ENCODE results near the gene PRPH2. TPM values are rescaled to one million over a fixed set of nuclear protein-coding genes. Genes with fewer than 3 reads are reported as not detected.

Gene PRPH2
- total RNA-seq, 2 donors from 2014 or later: 0.27 to 3.3 TPM

DNA sequence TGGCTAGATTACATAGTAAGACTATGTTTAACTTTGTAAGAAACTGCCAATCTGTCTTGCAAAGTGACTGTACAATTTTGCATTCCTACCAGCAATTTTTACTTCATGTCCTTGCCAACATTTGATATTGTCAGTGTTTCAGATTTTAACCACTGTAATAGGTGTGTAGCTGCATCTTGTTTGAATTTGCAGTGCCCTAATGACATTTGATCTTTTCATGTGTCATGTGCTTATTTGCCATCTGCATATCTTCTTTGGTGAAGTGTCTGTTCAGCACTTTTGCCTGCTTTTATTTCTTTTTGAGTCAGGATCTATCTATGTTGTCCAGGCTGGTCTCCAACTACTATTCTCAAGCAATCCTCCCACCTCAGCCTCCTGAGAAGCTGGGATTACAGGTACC lies 2.4 kb upstream of the PRPH2 start:
- intact Hi-C loops (cut with DNase I): no loop called here
- TF ChIP-seq POLR2A (IDR thresholded peaks at IDR 0.05): no peak
- TF ChIP-seq, protein P1, sequence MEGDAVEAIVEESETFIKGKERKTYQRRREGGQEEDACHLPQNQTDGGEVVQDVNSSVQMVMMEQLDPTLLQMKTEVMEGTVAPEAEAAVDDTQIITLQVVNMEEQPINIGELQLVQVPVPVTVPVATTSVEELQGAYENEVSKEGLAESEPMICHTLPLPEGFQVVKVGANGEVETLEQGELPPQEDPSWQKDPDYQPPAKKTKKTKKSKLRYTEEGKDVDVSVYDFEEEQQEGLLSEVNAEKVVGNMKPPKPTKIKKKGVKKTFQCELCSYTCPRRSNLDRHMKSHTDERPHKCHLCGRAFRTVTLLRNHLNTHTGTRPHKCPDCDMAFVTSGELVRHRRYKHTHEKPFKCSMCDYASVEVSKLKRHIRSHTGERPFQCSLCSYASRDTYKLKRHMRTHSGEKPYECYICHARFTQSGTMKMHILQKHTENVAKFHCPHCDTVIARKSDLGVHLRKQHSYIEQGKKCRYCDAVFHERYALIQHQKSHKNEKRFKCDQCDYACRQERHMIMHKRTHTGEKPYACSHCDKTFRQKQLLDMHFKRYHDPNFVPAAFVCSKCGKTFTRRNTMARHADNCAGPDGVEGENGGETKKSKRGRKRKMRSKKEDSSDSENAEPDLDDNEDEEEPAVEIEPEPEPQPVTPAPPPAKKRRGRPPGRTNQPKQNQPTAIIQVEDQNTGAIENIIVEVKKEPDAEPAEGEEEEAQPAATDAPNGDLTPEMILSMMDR (IDR thresholded peaks at IDR 0.05): no peak
- TF ChIP-seq POLR2AphosphoS5 (IDR thresholded peaks at IDR 0.05): no peak
- H3K9me3 ChIP-seq: no peaks in the 10 kb centered on the region

DNA sequence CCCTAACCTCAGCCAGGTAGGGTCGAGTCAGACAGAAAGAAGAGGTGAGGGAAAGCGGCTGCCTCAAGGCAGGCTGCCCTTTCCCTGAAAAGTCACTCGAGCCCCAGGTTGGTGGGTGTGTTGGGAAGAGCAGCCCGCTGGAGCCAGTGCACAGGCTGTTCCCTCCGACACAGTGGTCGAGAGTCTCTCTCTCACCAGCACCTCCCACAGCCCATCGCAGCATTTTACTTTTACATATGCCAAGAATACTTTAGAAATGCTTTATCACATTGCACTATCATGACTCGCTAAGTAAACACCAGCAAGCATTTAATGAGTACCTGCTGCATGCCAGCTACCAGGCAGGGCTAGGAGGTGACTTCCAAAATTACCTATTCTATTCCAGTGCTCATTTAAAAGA lies 1.7 kb downstream of the PRPH2 start:
- 69% methylated on average over 8 of the region's 8 CpGs for WGBS
- intact Hi-C loops (cut with DNase I): no loop called here
- Histone ChIP-seq H3K4me1 (replicated peaks) (no peaks in the 10 kb centered on the region), H3K36me3 (no peaks in the 10 kb centered on the region), H3K27ac (no peak overlapping the region), H3K4me3 (no peak overlapping the region), H3K9me3 (no peaks in the 10 kb centered on the region), H3K27me3 (replicated peaks; ENCODE audit: insufficient read depth) (no peaks in the 10 kb centered on the region)
- DNase-seq (ENCODE audit: low spot score): no peak
- no peak for TF ChIP-seq POLR2AphosphoS5 (IDR thresholded peaks at IDR 0.05)
- TF ChIP-seq POLR2A (IDR thresholded peaks at IDR 0.05): no peak
- TF ChIP-seq, protein P1 (IDR thresholded peaks at IDR 0.05): no peak

More for the DNA sequence above, 2.4 kb upstream of the PRPH2 start:
- no peaks in the 10 kb centered on the region for H3K4me1 ChIP-seq (replicated peaks)
- H3K4me3 ChIP-seq: no peak overlapping the region
- no peaks in the 10 kb centered on the region for H3K36me3 ChIP-seq
- no peaks in the 10 kb centered on the region for H3K27me3 ChIP-seq (replicated peaks; ENCODE audit: insufficient read depth)
- DNase-seq (ENCODE audit: low spot score): no peak
- no peak overlapping the region for H3K27ac ChIP-seq

GRCh38 chr6:42715871-42716270 lies 6.5 kb downstream of the PRPH2 start:
- Histone ChIP-seq H3K9me3 (no peaks in the 10 kb centered on the region), H3K36me3 (no peaks in the 10 kb centered on the region), H3K4me1 (replicated peaks) (no peaks in the 10 kb centered on the region), H3K4me3 (no peak overlapping the region), H3K27me3 (replicated peaks; ENCODE audit: insufficient read depth) (no peaks in the 10 kb centered on the region), H3K27ac (no peak overlapping the region)
- 82% methylated on average over 4 of the region's 4 CpGs for WGBS
- no peak for DNase-seq (ENCODE audit: low spot score)
- intact Hi-C loops (cut with DNase I): no loop called here
- TF ChIP-seq POLR2AphosphoS5 (IDR thresholded peaks at IDR 0.05): no peak
- TF ChIP-seq POLR2A (IDR thresholded peaks at IDR 0.05): no peak
- TF ChIP-seq, protein P1 (IDR thresholded peaks at IDR 0.05): no peak

- H3K27ac ChIP-seq: no peak overlapping the region
- no peak overlapping the region for H3K4me3 ChIP-seq
- intact Hi-C loops (cut with DNase I): no loop called here
- WGBS: 82% methylated on average over 4 of the region's 4 CpGs
- no peaks in the 10 kb centered on the region for H3K9me3 ChIP-seq
- no peaks in the 10 kb centered on the region for H3K27me3 ChIP-seq (replicated peaks; ENCODE audit: insufficient read depth)
- TF ChIP-seq, protein P1 (IDR thresholded peaks at IDR 0.05): no peak
- TF ChIP-seq POLR2A (IDR thresholded peaks at IDR 0.05) (no peak), POLR2AphosphoS5 (IDR thresholded peaks at IDR 0.05) (no peak)
- DNase-seq (ENCODE audit: low spot score): no peak
- no peaks in the 10 kb centered on the region for H3K4me1 ChIP-seq (replicated peaks)
- H3K36me3 ChIP-seq: no peaks in the 10 kb centered on the region
These were observed 8.2 kb downstream of the PRPH2 start for GRCh38 chr6:42714098-42714761.

- TF ChIP-seq POLR2A (IDR thresholded peaks at IDR 0.05): no peak
- TF ChIP-seq POLR2AphosphoS5 (IDR thresholded peaks at IDR 0.05): no peak
- TF ChIP-seq, protein P1 (IDR thresholded peaks at IDR 0.05): no peak
- 93% methylated on average over 5 of the region's 5 CpGs for WGBS
- DNase-seq (ENCODE audit: low spot score): no peak
- no peaks in the 10 kb centered on the region for H3K4me1 ChIP-seq (replicated peaks)
- H3K27ac ChIP-seq: no peak overlapping the region
- no peak overlapping the region for H3K4me3 ChIP-seq
- H3K27me3 ChIP-seq (replicated peaks; ENCODE audit: insufficient read depth): no peaks in the 10 kb centered on the region
- no peaks in the 10 kb centered on the region for H3K9me3 ChIP-seq
- intact Hi-C loops (cut with DNase I): no loop called here
- H3K36me3 ChIP-seq: no peaks in the 10 kb centered on the region
These were observed 10.5 kb downstream of the PRPH2 start for GRCh38 chr6:42711930-42712329.
